Chondrocyte (in vitro differentiated cells): ENCODE data around the gene DMD. TPM values are rescaled to one million over a fixed set of nuclear protein-coding genes. Genes with fewer than 3 reads are reported as not detected.

Experiments
- DNase-seq: peaks from one replicate; pipeline ENCODE4 v3.0.0; 2021; ENCODE audit warnings: mixed read lengths, low spot score
- H3K27ac Mint-ChIP-seq: one replicate; pipeline ENCODE4 v1.8.0; 2021; ENCODE audit warnings: mild to moderate bottlenecking, moderate library complexity, mixed read lengths; ENCODE audit not compliant: unreplicated experiment
- H3K27me3 Mint-ChIP-seq: 2 replicates; pipeline ENCODE4 v1.8.0; 2021; ENCODE audit warnings: low read depth, mixed read lengths
- H3K36me3 Mint-ChIP-seq: 2 replicates; pipeline ENCODE4 v1.8.0; 2021; ENCODE audit warnings: low read depth, mixed read lengths
- H3K4me1 Mint-ChIP-seq: 2 replicates; pipeline ENCODE4 v1.8.0; 2021; ENCODE audit warnings: low read depth, mild to moderate bottlenecking, mixed read lengths
- H3K4me3 Mint-ChIP-seq: one replicate; pipeline ENCODE4 v1.8.0; 2021; ENCODE audit warnings: mild to moderate bottlenecking, moderate library complexity, mixed read lengths; ENCODE audit not compliant: unreplicated experiment
- H3K9me3 Mint-ChIP-seq: 2 replicates; pipeline ENCODE4 v1.8.0; 2021; ENCODE audit warnings: low read depth, mixed read lengths
- total RNA-seq: library from RNA; stranded (reverse); gene quantifications from 3 replicates; pipeline ENCODE4 v1.2.1, GENCODE V29; 2021
- TF ChIP-seq, protein P1 (sequence below): fragments of 200-600 bp; sonication (generic); IDR thresholded peaks from 2 replicates; pipeline ENCODE4 v1.5.0; 2021; ENCODE audit warnings: antibody characterized with exemption, mild to moderate bottlenecking, moderate library complexity

Gene DMD
- total RNA-seq, 1 donor from 2014 or later = 201 TPM

DNA sequence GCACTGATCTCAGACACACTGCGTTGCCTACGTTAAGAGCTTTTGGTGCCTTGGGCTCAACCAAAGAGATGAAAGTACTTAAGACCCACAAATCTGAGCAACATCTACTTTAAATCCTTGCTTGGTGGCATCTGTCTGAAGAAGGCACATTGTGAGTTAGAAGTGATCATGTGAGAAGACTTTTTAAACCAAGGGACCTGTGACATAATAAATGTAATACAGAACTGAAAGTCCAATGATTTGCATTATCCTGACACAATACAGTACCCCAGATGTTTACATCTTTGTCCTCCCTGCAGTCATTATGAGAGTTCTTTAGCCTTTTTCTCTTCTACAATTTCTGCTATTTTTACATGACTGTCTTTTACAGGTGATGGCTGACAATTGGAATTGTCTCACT, 2042.8 kb downstream of the DMD start:
- Mint-ChIP-seq H3K4me1 (peaks cover 12% of the 10 kb centered on the region), H3K36me3 (peaks cover 37% of the 10 kb centered on the region), H3K27ac (no peak overlapping the region), H3K27me3 (no peaks in the 10 kb centered on the region), H3K4me3 (no peak overlapping the region), H3K9me3 (peaks cover 13% of the 10 kb centered on the region)
- no peak for DNase-seq
- TF ChIP-seq, protein P1, sequence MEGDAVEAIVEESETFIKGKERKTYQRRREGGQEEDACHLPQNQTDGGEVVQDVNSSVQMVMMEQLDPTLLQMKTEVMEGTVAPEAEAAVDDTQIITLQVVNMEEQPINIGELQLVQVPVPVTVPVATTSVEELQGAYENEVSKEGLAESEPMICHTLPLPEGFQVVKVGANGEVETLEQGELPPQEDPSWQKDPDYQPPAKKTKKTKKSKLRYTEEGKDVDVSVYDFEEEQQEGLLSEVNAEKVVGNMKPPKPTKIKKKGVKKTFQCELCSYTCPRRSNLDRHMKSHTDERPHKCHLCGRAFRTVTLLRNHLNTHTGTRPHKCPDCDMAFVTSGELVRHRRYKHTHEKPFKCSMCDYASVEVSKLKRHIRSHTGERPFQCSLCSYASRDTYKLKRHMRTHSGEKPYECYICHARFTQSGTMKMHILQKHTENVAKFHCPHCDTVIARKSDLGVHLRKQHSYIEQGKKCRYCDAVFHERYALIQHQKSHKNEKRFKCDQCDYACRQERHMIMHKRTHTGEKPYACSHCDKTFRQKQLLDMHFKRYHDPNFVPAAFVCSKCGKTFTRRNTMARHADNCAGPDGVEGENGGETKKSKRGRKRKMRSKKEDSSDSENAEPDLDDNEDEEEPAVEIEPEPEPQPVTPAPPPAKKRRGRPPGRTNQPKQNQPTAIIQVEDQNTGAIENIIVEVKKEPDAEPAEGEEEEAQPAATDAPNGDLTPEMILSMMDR = no peak

DNA sequence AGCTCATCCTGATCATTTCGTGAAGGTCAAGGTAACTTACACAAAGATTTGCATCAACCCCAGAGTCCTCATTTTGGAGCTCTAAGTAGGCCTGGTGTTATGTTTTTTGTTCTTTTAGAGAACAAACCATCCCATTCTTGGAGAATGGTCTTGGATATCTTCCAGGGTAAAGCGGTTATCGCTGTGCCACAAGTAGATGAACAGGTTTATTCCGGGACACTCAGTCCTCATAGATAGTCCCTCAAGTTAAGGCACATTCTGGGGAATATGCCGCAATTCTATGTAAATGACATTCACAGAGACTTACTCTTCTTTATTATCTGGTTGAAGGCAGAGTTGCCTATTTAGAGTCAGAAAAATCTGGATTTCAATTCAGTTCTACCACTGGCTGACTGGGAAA, 2044.5 kb downstream of the DMD start:
- peaks cover 17% of the 10 kb centered on the region for H3K9me3 Mint-ChIP-seq
- H3K27ac Mint-ChIP-seq = peak overlapping the region; percentile 50

DNA sequence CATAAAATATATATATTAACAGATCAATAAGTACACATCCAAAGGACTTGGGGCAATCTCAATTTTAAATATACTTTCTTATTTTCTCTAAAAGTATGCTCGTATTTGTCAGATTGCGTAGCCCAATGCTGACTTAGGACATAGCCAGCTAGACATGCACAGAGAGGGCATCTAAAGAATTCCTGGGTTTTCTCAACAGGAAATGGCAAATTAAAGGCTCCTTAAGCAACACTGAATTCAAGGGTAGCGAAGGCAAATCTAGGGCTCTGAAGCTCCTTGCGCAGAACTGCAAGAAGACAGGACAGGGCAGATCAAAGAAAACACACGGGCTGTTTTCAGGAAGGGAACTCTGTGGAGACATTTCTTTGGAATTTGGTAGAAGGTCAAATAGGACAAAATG, 2044.9 kb downstream of the DMD start:
- TF ChIP-seq, protein P1 = no peak
- Mint-ChIP-seq H3K4me1 (peaks cover 12% of the 10 kb centered on the region), H3K9me3 (peaks cover 17% of the 10 kb centered on the region), H3K27ac (peak overlapping the region; percentile 50), H3K36me3 (peaks cover 38% of the 10 kb centered on the region), H3K27me3 (no peaks in the 10 kb centered on the region), H3K4me3 (no peak overlapping the region)
- no peak for DNase-seq

More for the DNA sequence above, 2044.5 kb downstream of the DMD start:
- Mint-ChIP-seq H3K36me3 (peaks cover 38% of the 10 kb centered on the region), H3K4me3 (no peak overlapping the region), H3K4me1 (peaks cover 12% of the 10 kb centered on the region), H3K27me3 (no peaks in the 10 kb centered on the region)
- no peak for DNase-seq
- TF ChIP-seq, protein P1 = no peak

DNA sequence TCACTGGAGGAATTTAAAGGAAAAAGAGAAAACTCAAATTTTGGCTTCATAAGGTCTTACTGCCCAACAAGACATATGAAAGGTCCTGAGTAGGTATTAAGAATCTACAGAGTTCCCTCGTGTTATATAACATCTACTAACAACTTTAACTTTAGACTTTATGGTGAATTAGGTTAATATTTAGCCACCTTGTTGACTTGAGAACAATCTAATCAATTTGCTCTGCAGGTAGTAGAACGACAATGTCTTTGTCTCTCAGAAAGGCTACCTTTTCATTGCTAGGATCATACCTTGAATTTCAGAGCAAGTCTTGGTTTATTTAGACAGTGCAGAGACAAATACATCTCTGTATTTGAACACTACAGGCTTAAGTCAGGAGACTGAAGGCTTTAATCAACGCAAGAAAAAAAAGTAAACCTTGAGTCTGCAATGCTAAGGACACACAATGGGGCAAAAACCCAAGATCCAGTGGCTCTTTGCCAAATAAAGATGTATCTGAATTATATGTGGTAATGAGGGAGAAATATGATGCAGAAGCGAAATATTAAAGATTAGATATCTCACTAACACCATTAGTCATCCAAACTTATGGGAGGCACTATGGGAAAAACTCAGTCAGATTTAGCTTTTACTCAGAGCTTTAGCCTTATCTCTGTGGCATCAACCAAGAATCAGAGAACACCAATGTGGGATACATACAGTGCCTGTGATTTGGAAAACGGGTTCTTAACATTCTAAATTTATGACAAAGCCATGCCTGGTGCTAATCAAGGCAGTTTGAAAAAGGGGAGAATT, 2045.9 kb downstream of the DMD start:
- Mint-ChIP-seq H3K27ac (peak overlapping the region; percentile 43), H3K36me3 (peaks cover 35% of the 10 kb centered on the region), H3K4me3 (no peak overlapping the region), H3K4me1 (peaks cover 12% of the 10 kb centered on the region), H3K27me3 (no peaks in the 10 kb centered on the region), H3K9me3 (peaks cover 17% of the 10 kb centered on the region)
- TF ChIP-seq, protein P1 = no peak
- DNase-seq = no peak

DNA sequence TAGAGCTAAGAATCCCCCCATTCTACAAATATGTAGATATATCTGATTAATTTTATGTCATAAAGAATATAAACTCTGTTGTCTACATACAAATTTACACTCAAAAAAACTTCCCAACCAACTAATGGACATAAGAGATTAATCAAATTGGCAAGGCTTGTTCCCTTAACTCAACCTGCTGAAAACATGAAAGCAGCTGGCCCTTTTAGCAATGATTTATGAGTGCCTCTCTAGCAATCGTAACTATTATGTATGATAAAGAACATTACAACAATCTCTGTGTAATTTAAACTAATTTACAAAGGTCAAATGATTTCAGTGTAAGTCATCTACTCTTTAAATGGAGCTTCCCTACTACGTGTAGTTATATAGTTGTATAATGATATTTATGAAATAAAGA, 2056.4 kb downstream of the DMD start:
- Mint-ChIP-seq H3K4me1 (no peaks in the 10 kb centered on the region), H3K27ac (no peak overlapping the region), H3K9me3 (peaks cover 2% of the 10 kb centered on the region), H3K27me3 (no peaks in the 10 kb centered on the region), H3K4me3 (no peak overlapping the region), H3K36me3 (peaks cover 14% of the 10 kb centered on the region)
- TF ChIP-seq, protein P1 = no peak
- DNase-seq = no peak
